ENCODE results near the gene E2F6.

DNA sequence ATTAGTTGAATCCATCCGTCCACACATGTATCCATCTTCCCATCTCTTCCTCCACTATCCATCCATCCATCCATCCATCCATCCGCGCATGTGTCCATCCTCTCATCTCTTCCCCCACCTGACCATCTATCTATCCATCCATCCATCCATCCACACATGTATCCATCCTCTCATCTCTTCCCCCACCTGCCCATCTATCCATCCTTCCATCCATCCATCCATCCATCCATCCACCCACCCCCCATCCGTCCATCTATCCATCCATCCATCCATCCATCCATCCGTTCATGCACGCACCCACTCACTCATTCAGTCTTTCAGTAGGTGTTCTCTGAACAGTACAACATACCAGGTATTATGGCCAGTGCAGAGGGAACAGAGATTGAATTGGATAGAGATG is 48.9 kb upstream of the E2F6 start:
- TF ChIP-seq, protein P1, sequence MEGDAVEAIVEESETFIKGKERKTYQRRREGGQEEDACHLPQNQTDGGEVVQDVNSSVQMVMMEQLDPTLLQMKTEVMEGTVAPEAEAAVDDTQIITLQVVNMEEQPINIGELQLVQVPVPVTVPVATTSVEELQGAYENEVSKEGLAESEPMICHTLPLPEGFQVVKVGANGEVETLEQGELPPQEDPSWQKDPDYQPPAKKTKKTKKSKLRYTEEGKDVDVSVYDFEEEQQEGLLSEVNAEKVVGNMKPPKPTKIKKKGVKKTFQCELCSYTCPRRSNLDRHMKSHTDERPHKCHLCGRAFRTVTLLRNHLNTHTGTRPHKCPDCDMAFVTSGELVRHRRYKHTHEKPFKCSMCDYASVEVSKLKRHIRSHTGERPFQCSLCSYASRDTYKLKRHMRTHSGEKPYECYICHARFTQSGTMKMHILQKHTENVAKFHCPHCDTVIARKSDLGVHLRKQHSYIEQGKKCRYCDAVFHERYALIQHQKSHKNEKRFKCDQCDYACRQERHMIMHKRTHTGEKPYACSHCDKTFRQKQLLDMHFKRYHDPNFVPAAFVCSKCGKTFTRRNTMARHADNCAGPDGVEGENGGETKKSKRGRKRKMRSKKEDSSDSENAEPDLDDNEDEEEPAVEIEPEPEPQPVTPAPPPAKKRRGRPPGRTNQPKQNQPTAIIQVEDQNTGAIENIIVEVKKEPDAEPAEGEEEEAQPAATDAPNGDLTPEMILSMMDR (IDR thresholded peaks at IDR 0.05): no peak
- no peak for TF ChIP-seq POLR2A (IDR thresholded peaks at IDR 0.05)
